ENCODE data around the gene TMEM117.

- TF ChIP-seq POLR2A (IDR thresholded peaks at IDR 0.05): no peak
- no peak for TF ChIP-seq CTCF (IDR thresholded peaks at IDR 0.05)
Measured at GRCh38 chr12:44003721-44004120, 167.8 kb downstream of the TMEM117 start.
